WTC11 (cell line): ENCODE data around the gene TIAM2. TPM values are rescaled to one million over a fixed set of nuclear protein-coding genes. Genes with fewer than 3 reads are reported as not detected.

ENCODE experiments used
- ATAC-seq: fragments of 200-7000 bp; cut with Tn5 transposase; 2 replicates; pipeline ENCODE4 v1.10.0; 2021; ENCODE audit warnings: mild to moderate bottlenecking, moderate library complexity
- CTCF ChIA-PET: fragments of 300-600 bp; sonication (Branson Sonifier 250); formaldehyde crosslinking; loops from one replicate; lab custom pipeline; 2021; ENCODE audit warnings: antibody characterized with exemption; lab: Charles Lee
- POLR2A ChIA-PET: fragments of 350-600 bp; sonication (Branson Sonifier 250); formaldehyde crosslinking; loops from one replicate; lab custom pipeline; 2021; ENCODE audit warnings: antibody characterized with exemption; lab: Charles Lee
- DNase-seq: peaks from one replicate; pipeline ENCODE4 v3.0.0; 2021; ENCODE audit warnings: low spot score
- H3K27ac Mint-ChIP-seq: 2 replicates; pipeline ENCODE4 v1.8.0; 2021; ENCODE audit warnings: mixed read lengths
- H3K27me3 Mint-ChIP-seq: 2 replicates; pipeline ENCODE4 v1.8.0; 2021; ENCODE audit warnings: low read depth, mild to moderate bottlenecking, moderate library complexity, mixed read lengths
- H3K36me3 Mint-ChIP-seq: 2 replicates; pipeline ENCODE4 v1.8.0; 2021; ENCODE audit warnings: mixed read lengths
- H3K4me1 Mint-ChIP-seq: 2 replicates; pipeline ENCODE4 v1.8.0; 2022; ENCODE audit warnings: mixed read lengths
- H3K4me3 Mint-ChIP-seq: 2 replicates; pipeline ENCODE4 v1.8.0; 2021; ENCODE audit warnings: mild to moderate bottlenecking, moderate library complexity, mixed read lengths
- H3K9me3 Mint-ChIP-seq: 2 replicates; pipeline ENCODE4 v1.8.0; 2021; ENCODE audit warnings: mixed read lengths
- CREB1 ChIP-seq: sonication (generic); formaldehyde crosslinking; IDR thresholded peaks from 2 replicates; pipeline ENCODE4 v1.8.0; 2023; ENCODE audit warnings: mild to moderate bottlenecking, missing genetic modification reagents
- ESRRA ChIP-seq: sonication (generic); formaldehyde crosslinking; IDR thresholded peaks from 2 replicates; pipeline ENCODE4 v1.8.1; 2022; ENCODE audit warnings: mild to moderate bottlenecking, missing genetic modification reagents, borderline replicate concordance
- FOXP1 ChIP-seq: sonication (generic); formaldehyde crosslinking; IDR thresholded peaks from 2 replicates; pipeline ENCODE4 v1.8.0; 2022; ENCODE audit warnings: missing genetic modification reagents, mild to moderate bottlenecking, moderate library complexity, borderline replicate concordance
- JUN ChIP-seq: sonication (generic); formaldehyde crosslinking; IDR thresholded peaks from 2 replicates; pipeline ENCODE4 v1.8.0; 2023; ENCODE audit warnings: mild to moderate bottlenecking, missing genetic modification reagents
- KAT7 ChIP-seq: sonication (generic); formaldehyde crosslinking; IDR thresholded peaks from 2 replicates; pipeline ENCODE4 v1.8.1; 2023; ENCODE audit warnings: missing genetic modification reagents, mild to moderate bottlenecking, borderline replicate concordance
- NFATC4 ChIP-seq: fragments of 250-450 bp; sonication (Bioruptor Pico); IDR thresholded peaks from 2 replicates; pipeline ENCODE4 v1.9.0; 2021; ENCODE audit warnings: mild to moderate bottlenecking
- NFE2L1 ChIP-seq: sonication (generic); formaldehyde crosslinking; IDR thresholded peaks from 2 replicates; pipeline ENCODE4 v1.8.1; 2023; ENCODE audit warnings: missing genetic modification reagents
- ZNF423 ChIP-seq: fragments of 250-450 bp; sonication (Bioruptor Pico); IDR thresholded peaks from 2 replicates; pipeline ENCODE4 v2.1.2; 2022; ENCODE audit warnings: mild to moderate bottlenecking, moderate library complexity
- total RNA-seq: library from RNA; stranded (reverse); gene quantifications from 3 replicates; pipeline ENCODE4 v1.2.3, GENCODE V29; 2021
- TF ChIP-seq, protein P1 (sequence below): sonication (generic); formaldehyde crosslinking; IDR thresholded peaks from 2 replicates; pipeline ENCODE4 v1.8.1; 2023; ENCODE audit warnings: mild to moderate bottlenecking, missing genetic modification reagents
- TF ChIP-seq, protein P2 (sequence below): fragments of 250-450 bp; sonication (Bioruptor Pico); IDR thresholded peaks from 2 replicates; pipeline ENCODE4 v1.9.0; 2021; ENCODE audit warnings: mild to moderate bottlenecking
- TF ChIP-seq, protein P3 (sequence below): sonication (generic); formaldehyde crosslinking; IDR thresholded peaks from 2 replicates; pipeline ENCODE4 v1.8.1; 2022; ENCODE audit warnings: low read depth, missing genetic modification reagents, borderline replicate concordance
- TF ChIP-seq, protein P4 (sequence below): sonication (generic); formaldehyde crosslinking; IDR thresholded peaks from 2 replicates; pipeline ENCODE4 v1.8.0; 2023; ENCODE audit warnings: missing genetic modification reagents, mild to moderate bottlenecking, borderline replicate concordance
- TF ChIP-seq, protein P5 (sequence below): sonication (generic); formaldehyde crosslinking; IDR thresholded peaks from 2 replicates; pipeline ENCODE4 v1.8.1; 2022; ENCODE audit warnings: mild to moderate bottlenecking, missing genetic modification reagents, moderate library complexity, borderline replicate concordance
- TF ChIP-seq, protein P6 (sequence below): sonication (generic); formaldehyde crosslinking; IDR thresholded peaks from 2 replicates; pipeline ENCODE4 v1.8.0; 2022; ENCODE audit warnings: missing genetic modification reagents
- TF ChIP-seq, protein P7 (sequence below): sonication (generic); formaldehyde crosslinking; IDR thresholded peaks from 2 replicates; pipeline ENCODE4 v1.8.0; 2022; ENCODE audit warnings: mild to moderate bottlenecking, missing genetic modification reagents
- TF ChIP-seq, protein P8 (sequence below): fragments of 250-450 bp; sonication (Bioruptor Pico); IDR thresholded peaks from 2 replicates; pipeline ENCODE4 v1.9.0; 2021; ENCODE audit warnings: moderate library complexity, mild to moderate bottlenecking, inconsistent platforms, borderline replicate concordance

TIAM2 gene
- total RNA-seq, 1 experiment from 2014 or later: 15.1 TPM

DNA sequence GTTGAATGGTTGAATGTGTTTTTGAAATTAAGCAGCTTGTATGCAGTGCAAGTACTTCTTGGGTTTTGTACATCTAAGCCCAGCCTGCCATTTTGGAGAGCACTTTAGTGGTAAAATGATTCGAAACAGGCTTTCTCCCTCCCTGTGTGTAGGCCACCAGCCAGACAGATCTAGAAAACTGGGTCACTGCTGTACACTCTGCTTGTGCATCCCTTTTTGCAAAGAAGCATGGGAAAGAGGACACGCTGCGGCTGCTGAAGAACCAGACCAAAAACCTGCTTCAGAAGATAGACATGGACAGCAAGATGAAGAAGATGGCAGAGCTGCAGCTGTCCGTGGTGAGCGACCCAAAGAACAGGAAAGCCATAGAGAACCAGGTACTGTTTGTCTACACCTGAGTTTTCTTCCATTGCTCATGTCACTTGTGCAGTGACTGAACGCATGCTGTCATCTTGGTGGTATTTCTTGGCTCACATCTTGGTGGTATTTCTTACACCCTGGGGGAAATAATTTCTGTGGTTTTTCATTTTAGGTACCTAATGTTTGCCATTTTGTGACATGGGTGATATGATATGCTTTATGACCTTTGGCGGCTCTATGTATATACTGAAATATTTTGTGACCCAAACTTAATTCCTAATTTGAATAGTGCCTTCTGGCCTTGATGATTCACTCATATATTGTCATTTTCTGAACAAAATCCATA is 153.0 kb downstream of the TIAM2 start:
- no peak for ATAC-seq
- Mint-ChIP-seq H3K36me3 (peaks cover 17% of the 10 kb centered on the region), H3K27ac (peak overlapping the region; percentile 83), H3K27me3 (no peaks in the 10 kb centered on the region), H3K4me1 (peaks cover 67% of the 10 kb centered on the region), H3K9me3 (no peaks in the 10 kb centered on the region), H3K4me3 (no peak overlapping the region)
- no peak for DNase-seq
- ChIA-PET POLR2A (no interaction called here), CTCF (interaction anchor here (0.5 to 1.3 kb wide), 6 partner anchors 26 to 378 kb away, joined by 3 to 6 read pairs (median 3); no protein-coding TSS in a partner anchor)
- TF ChIP-seq, protein P1, sequence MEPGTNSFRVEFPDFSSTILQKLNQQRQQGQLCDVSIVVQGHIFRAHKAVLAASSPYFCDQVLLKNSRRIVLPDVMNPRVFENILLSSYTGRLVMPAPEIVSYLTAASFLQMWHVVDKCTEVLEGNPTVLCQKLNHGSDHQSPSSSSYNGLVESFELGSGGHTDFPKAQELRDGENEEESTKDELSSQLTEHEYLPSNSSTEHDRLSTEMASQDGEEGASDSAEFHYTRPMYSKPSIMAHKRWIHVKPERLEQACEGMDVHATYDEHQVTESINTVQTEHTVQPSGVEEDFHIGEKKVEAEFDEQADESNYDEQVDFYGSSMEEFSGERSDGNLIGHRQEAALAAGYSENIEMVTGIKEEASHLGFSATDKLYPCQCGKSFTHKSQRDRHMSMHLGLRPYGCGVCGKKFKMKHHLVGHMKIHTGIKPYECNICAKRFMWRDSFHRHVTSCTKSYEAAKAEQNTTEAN (CRISPR knock-in tag): no peak
- TF ChIP-seq ZNF423 (no peak), CREB1 (CRISPR knock-in tag) (no peak), FOXP1 (CRISPR knock-in tag) (no peak), KAT7 (CRISPR knock-in tag) (no peak), NFE2L1 (CRISPR knock-in tag) (no peak), NFATC4 (CRISPR knock-in tag) (no peak), JUN (CRISPR knock-in tag) (no peak), ESRRA (CRISPR knock-in tag) (no peak)
- TF ChIP-seq, protein P2, sequence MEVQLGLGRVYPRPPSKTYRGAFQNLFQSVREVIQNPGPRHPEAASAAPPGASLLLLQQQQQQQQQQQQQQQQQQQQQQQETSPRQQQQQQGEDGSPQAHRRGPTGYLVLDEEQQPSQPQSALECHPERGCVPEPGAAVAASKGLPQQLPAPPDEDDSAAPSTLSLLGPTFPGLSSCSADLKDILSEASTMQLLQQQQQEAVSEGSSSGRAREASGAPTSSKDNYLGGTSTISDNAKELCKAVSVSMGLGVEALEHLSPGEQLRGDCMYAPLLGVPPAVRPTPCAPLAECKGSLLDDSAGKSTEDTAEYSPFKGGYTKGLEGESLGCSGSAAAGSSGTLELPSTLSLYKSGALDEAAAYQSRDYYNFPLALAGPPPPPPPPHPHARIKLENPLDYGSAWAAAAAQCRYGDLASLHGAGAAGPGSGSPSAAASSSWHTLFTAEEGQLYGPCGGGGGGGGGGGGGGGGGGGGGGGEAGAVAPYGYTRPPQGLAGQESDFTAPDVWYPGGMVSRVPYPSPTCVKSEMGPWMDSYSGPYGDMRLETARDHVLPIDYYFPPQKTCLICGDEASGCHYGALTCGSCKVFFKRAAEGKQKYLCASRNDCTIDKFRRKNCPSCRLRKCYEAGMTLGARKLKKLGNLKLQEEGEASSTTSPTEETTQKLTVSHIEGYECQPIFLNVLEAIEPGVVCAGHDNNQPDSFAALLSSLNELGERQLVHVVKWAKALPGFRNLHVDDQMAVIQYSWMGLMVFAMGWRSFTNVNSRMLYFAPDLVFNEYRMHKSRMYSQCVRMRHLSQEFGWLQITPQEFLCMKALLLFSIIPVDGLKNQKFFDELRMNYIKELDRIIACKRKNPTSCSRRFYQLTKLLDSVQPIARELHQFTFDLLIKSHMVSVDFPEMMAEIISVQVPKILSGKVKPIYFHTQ: no peak
- TF ChIP-seq, protein P3, sequence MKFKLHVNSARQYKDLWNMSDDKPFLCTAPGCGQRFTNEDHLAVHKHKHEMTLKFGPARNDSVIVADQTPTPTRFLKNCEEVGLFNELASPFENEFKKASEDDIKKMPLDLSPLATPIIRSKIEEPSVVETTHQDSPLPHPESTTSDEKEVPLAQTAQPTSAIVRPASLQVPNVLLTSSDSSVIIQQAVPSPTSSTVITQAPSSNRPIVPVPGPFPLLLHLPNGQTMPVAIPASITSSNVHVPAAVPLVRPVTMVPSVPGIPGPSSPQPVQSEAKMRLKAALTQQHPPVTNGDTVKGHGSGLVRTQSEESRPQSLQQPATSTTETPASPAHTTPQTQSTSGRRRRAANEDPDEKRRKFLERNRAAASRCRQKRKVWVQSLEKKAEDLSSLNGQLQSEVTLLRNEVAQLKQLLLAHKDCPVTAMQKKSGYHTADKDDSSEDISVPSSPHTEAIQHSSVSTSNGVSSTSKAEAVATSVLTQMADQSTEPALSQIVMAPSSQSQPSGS (CRISPR knock-in tag): no peak
- TF ChIP-seq, protein P4, sequence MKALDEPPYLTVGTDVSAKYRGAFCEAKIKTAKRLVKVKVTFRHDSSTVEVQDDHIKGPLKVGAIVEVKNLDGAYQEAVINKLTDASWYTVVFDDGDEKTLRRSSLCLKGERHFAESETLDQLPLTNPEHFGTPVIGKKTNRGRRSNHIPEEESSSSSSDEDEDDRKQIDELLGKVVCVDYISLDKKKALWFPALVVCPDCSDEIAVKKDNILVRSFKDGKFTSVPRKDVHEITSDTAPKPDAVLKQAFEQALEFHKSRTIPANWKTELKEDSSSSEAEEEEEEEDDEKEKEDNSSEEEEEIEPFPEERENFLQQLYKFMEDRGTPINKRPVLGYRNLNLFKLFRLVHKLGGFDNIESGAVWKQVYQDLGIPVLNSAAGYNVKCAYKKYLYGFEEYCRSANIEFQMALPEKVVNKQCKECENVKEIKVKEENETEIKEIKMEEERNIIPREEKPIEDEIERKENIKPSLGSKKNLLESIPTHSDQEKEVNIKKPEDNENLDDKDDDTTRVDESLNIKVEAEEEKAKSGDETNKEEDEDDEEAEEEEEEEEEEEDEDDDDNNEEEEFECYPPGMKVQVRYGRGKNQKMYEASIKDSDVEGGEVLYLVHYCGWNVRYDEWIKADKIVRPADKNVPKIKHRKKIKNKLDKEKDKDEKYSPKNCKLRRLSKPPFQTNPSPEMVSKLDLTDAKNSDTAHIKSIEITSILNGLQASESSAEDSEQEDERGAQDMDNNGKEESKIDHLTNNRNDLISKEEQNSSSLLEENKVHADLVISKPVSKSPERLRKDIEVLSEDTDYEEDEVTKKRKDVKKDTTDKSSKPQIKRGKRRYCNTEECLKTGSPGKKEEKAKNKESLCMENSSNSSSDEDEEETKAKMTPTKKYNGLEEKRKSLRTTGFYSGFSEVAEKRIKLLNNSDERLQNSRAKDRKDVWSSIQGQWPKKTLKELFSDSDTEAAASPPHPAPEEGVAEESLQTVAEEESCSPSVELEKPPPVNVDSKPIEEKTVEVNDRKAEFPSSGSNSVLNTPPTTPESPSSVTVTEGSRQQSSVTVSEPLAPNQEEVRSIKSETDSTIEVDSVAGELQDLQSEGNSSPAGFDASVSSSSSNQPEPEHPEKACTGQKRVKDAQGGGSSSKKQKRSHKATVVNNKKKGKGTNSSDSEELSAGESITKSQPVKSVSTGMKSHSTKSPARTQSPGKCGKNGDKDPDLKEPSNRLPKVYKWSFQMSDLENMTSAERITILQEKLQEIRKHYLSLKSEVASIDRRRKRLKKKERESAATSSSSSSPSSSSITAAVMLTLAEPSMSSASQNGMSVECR (CRISPR knock-in tag): no peak
- TF ChIP-seq, protein P5, sequence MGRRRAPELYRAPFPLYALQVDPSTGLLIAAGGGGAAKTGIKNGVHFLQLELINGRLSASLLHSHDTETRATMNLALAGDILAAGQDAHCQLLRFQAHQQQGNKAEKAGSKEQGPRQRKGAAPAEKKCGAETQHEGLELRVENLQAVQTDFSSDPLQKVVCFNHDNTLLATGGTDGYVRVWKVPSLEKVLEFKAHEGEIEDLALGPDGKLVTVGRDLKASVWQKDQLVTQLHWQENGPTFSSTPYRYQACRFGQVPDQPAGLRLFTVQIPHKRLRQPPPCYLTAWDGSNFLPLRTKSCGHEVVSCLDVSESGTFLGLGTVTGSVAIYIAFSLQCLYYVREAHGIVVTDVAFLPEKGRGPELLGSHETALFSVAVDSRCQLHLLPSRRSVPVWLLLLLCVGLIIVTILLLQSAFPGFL (CRISPR knock-in tag): no peak
- TF ChIP-seq, protein P6, sequence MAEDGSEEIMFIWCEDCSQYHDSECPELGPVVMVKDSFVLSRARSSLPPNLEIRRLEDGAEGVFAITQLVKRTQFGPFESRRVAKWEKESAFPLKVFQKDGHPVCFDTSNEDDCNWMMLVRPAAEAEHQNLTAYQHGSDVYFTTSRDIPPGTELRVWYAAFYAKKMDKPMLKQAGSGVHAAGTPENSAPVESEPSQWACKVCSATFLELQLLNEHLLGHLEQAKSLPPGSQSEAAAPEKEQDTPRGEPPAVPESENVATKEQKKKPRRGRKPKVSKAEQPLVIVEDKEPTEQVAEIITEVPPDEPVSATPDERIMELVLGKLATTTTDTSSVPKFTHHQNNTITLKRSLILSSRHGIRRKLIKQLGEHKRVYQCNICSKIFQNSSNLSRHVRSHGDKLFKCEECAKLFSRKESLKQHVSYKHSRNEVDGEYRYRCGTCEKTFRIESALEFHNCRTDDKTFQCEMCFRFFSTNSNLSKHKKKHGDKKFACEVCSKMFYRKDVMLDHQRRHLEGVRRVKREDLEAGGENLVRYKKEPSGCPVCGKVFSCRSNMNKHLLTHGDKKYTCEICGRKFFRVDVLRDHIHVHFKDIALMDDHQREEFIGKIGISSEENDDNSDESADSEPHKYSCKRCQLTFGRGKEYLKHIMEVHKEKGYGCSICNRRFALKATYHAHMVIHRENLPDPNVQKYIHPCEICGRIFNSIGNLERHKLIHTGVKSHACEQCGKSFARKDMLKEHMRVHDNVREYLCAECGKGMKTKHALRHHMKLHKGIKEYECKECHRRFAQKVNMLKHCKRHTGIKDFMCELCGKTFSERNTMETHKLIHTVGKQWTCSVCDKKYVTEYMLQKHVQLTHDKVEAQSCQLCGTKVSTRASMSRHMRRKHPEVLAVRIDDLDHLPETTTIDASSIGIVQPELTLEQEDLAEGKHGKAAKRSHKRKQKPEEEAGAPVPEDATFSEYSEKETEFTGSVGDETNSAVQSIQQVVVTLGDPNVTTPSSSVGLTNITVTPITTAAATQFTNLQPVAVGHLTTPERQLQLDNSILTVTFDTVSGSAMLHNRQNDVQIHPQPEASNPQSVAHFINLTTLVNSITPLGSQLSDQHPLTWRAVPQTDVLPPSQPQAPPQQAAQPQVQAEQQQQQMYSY (CRISPR knock-in tag): no peak
- TF ChIP-seq, protein P7, sequence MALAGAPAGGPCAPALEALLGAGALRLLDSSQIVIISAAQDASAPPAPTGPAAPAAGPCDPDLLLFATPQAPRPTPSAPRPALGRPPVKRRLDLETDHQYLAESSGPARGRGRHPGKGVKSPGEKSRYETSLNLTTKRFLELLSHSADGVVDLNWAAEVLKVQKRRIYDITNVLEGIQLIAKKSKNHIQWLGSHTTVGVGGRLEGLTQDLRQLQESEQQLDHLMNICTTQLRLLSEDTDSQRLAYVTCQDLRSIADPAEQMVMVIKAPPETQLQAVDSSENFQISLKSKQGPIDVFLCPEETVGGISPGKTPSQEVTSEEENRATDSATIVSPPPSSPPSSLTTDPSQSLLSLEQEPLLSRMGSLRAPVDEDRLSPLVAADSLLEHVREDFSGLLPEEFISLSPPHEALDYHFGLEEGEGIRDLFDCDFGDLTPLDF (CRISPR knock-in tag): no peak
- TF ChIP-seq, protein P8, sequence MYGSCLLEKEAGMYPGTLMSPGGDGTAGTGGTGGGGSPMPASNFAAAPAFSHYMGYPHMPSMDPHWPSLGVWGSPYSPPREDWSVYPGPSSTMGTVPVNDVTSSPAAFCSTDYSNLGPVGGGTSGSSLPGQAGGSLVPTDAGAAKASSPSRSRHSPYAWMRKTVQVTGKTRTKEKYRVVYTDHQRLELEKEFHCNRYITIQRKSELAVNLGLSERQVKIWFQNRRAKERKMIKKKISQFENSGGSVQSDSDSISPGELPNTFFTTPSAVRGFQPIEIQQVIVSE: no peak
